Colon (tissue), 2 donors: ENCODE results near the gene RARS2.
"Not testable (repeated sequence)": the region's sequence is repeated elsewhere in the genome, so short reads cannot be mapped to it uniquely, and the experiment has no call there.

ENCODE experiments used
- FAIRE-seq: peaks from 2 replicates; lab custom pipeline; 2012; peaks lifted over from hg19 to GRCh38; lab: Jason Lieb, UNC
- donor health status: control.
- donor health status: control.

The RARS2 gene

GRCh38 chr6:87501809-87502572 lies 87.8 kb downstream of the RARS2 start:
- FAIRE-seq = no peak

GRCh38 chr6:87498048-87498447 lies 91.7 kb downstream of the RARS2 start:
- FAIRE-seq = no peak

GRCh38 chr6:87494761-87495422 lies 94.9 kb downstream of the RARS2 start:
- peak; percentile 18 for FAIRE-seq

GRCh38 chr6:87489326-87489725 lies 100.5 kb downstream of the RARS2 start:
- FAIRE-seq = not testable (repeated sequence)

GRCh38 chr6:87487555-87487954 lies 102.2 kb downstream of the RARS2 start:
- FAIRE-seq = no peak

GRCh38 chr6:87484491-87484890 lies 105.3 kb downstream of the RARS2 start:
- FAIRE-seq = no peak

GRCh38 chr6:87483929-87484328 lies 105.9 kb downstream of the RARS2 start:
- no peak for FAIRE-seq

GRCh38 chr6:87482366-87482765 lies 107.4 kb downstream of the RARS2 start:
- no peak for FAIRE-seq

- no peak for FAIRE-seq
Measured at GRCh38 chr6:87481931-87482330, 107.9 kb downstream of the RARS2 start.

- FAIRE-seq = no peak
Measured at GRCh38 chr6:87473419-87473903, 116.3 kb downstream of the RARS2 start.

GRCh38 chr6:87472525-87473418 lies 117.0 kb downstream of the RARS2 start, which contains the start of gene SLC35A1:
Gene SLC35A1 (plus strand): TSS chr6:87472974. CDS start chr6:87473004, 30 bp downstream.
- FAIRE-seq = no peak

- FAIRE-seq = peak; percentile 57
Measured at GRCh38 chr6:87465051-87465450, 124.7 kb downstream of the RARS2 start.
